SU-DHL-6 (cell line): ENCODE data around the gene GJA8.

Source experiments
- EZH2phosphoT487 ChIP-seq: fragments of 200-600 bp; sonication (generic), shearing (Covaris generic); conservative IDR thresholded peaks from 2 replicates; pipeline ENCODE4 v1.6.1; 2018; ENCODE audit warnings: mild to moderate bottlenecking, antibody characterized with exemption, low read length, moderate library complexity, mixed read lengths
- TF ChIP-seq, protein P1 (sequence below): fragments of 200-600 bp; sonication (generic); IDR thresholded peaks from one replicate; pipeline ENCODE4 v1.5.1; 2017; ENCODE audit warnings: antibody characterized with exemption, mild to moderate bottlenecking, low read length, moderate library complexity; ENCODE audit not compliant: insufficient read depth, poor library complexity, severe bottlenecking

DNA sequence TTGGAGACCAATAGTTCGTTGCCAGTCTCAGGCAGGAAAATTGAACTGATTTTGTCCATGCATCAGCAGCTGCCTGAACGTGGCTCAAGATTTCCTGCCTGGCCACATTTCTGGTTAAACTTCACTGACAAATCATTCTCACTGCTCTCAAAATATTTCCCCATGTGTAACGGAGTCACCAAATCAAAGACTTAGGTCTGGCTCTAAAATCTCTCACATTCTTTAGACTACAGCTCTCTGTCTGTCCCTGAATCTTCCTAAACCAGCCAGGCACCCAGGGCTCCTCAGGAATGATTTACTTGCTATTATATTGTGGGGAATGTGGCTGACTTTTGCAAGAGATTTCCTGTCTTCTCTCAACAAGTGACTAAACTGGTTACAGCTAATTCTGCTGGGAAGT lies 49.2 kb upstream of the GJA8 start:
- TF ChIP-seq, protein P1, sequence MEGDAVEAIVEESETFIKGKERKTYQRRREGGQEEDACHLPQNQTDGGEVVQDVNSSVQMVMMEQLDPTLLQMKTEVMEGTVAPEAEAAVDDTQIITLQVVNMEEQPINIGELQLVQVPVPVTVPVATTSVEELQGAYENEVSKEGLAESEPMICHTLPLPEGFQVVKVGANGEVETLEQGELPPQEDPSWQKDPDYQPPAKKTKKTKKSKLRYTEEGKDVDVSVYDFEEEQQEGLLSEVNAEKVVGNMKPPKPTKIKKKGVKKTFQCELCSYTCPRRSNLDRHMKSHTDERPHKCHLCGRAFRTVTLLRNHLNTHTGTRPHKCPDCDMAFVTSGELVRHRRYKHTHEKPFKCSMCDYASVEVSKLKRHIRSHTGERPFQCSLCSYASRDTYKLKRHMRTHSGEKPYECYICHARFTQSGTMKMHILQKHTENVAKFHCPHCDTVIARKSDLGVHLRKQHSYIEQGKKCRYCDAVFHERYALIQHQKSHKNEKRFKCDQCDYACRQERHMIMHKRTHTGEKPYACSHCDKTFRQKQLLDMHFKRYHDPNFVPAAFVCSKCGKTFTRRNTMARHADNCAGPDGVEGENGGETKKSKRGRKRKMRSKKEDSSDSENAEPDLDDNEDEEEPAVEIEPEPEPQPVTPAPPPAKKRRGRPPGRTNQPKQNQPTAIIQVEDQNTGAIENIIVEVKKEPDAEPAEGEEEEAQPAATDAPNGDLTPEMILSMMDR: no peak
- TF ChIP-seq EZH2phosphoT487: no peak
